Testis (tissue), 2 donors: ENCODE measurements around the gene ASPM.

Experiments used
- POLR2A ChIP-seq: fragments of 450-650 bp; IDR thresholded peaks from one replicate; pipeline ENCODE4 v1.6.1; 2017; ENCODE audit warnings: antibody characterized with exemption, mild to moderate bottlenecking, moderate library complexity
- TF ChIP-seq, protein P1 (sequence below), 3 experiments: fragments of 450-650 bp in 2 of 3; fragments of 200-600 bp in 1 of 3; sonication (generic) in 1 of 3; IDR thresholded peaks; one replicate each; pipeline ENCODE4 v1.5.1; 2016 to 2019; ENCODE audit warnings: antibody characterized with exemption in 3 of 3, mild to moderate bottlenecking in 2 of 3, moderate library complexity in 1 of 3

DNA sequence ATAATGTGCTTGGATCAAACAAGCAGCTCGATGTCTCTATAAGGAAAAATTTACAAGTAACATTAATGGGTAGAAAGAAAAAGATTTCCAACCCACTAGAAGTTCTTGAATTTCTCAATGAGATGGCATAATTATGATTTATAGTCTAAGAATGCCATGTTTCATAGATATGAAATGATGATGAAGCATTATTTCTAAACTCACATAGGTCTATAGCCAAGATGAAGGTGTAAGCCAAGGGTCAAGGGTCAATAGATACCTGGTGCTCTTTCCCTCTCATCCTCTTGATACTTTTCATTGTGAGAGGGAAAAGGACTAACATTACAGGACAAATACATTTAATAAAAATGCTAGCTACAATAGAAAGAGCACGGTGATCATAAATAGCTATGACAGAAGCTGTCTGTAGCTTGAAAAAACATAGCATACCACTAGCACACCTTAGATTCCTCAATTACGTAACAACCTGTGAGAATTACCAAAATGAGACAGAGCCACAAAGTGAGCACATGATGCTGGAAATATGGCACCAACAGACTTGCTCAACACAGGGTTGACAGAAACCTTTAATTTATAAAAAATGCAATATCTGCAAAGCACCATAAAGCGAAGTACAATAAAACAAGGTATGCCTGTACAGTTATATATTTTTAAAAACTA, 53.1 kb downstream of the ASPM start:
- TF ChIP-seq, protein P1, sequence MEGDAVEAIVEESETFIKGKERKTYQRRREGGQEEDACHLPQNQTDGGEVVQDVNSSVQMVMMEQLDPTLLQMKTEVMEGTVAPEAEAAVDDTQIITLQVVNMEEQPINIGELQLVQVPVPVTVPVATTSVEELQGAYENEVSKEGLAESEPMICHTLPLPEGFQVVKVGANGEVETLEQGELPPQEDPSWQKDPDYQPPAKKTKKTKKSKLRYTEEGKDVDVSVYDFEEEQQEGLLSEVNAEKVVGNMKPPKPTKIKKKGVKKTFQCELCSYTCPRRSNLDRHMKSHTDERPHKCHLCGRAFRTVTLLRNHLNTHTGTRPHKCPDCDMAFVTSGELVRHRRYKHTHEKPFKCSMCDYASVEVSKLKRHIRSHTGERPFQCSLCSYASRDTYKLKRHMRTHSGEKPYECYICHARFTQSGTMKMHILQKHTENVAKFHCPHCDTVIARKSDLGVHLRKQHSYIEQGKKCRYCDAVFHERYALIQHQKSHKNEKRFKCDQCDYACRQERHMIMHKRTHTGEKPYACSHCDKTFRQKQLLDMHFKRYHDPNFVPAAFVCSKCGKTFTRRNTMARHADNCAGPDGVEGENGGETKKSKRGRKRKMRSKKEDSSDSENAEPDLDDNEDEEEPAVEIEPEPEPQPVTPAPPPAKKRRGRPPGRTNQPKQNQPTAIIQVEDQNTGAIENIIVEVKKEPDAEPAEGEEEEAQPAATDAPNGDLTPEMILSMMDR (IDR thresholded peaks at IDR 0.05), result no peak
- no peak for TF ChIP-seq POLR2A
